ENCODE data around the gene PLEKHN1.

GRCh38 chr1:1001057-1001783 is 34.9 kb downstream of the PLEKHN1 start:
- TF ChIP-seq CTCF (IDR thresholded peaks at IDR 0.05; ENCODE audit: low read depth, low read length) (no peak), POLR2A (IDR thresholded peaks at IDR 0.05; ENCODE audit: extremely low read depth, insufficient read length) (no peak)
